KG1 (cell line): ENCODE data around the gene RASGRF2.
"Not testable (repeated sequence)": the region's sequence is repeated elsewhere in the genome, so short reads cannot be mapped to it uniquely, and the experiment has no call there.

ENCODE experiments used
- DNase-seq: peaks from one replicate; lab custom pipeline; 2025; lab: John Stamatoyannopoulos, UW

The RASGRF2 gene

DNA sequence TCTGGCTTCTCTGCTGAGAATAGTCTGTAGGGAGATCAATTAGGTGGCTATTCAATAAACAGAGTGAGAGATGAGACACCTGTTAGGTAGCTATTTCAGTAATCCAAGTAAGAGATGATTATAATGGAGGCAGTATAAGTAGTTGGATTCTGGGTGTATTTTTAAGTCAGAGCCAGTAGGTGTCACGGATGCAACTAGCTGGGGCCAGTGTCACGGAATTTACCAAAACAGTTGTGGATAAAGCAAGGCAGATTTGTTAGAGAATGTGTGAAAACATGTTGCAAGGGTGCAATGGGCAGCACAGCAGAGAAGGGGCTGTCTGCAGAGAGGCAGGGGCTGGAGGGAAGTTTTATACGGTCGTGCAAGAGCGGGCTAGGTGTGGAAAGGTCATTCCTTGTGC lies 114.9 kb downstream of the RASGRF2 start:
- DNase-seq: no peak

DNA sequence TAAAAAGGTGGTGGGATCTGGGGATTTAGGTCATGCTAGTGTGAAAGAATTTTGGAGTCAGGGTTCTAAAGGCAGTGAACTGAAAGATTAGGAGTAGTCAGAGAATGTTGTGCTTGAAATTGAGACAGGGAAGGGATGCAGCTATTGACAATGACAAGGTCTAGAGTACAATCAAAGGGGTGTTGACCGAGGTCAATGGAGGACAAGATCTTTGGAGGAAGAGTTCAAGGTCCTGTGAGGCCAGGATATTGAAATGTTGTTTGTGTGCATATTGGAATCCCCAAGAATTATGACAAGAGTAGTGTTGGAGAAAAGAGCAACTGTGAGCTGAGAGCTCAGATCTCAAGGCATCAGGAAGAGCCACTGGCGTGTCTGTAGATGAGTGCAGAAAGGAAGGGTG lies 116.9 kb downstream of the RASGRF2 start:
- no peak for DNase-seq

DNA sequence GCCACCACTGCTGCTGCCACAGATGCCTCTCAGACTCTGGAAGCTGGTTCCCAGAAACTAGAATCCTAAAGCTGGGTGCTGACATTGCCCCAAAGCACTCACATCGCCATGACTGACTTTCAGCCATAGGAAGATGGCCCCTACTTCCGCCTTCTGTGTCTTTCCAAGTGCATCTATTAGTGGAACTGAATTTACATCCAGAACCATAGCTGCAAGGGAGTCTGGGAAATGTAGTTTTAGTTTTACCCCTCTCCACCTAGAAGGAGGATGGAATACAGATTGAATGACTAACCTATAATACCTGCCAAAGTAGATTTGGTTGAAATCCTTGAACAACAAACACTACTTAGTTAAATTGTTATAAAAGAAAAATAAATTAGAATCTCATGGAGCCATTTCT lies 118.8 kb downstream of the RASGRF2 start:
- no peak for DNase-seq

DNA sequence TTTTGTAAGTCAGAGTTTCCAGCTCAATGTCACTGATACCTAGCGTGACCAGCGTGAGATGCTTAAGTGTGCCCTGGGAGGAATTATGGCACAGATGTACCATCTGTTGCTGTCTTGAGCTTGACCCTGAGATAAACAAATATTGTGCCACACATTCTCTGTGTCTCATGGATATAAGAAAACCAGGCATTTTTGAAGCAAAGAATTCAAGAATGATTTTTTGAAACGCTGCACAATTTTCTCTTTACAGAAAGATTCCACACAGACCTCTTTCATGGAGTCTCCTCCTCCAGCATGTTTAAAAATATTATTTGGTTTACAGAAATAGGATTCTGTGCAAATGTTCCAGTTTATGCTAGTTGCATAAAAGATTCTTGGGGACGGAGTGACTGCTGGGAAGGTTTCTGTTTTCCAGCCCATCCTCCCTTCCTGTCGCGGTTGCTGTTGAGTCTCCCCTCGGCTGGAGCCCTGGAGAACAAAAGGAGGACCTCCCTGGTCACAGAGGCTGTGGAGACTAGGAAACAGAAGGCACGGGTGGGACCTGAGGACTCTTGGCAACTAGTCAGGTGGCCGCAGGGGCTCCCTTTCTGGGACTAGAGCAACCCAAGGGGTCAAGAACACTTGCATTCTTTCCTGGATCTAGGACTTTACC lies 120.8 kb downstream of the RASGRF2 start:
- DNase-seq: no peak

DNA sequence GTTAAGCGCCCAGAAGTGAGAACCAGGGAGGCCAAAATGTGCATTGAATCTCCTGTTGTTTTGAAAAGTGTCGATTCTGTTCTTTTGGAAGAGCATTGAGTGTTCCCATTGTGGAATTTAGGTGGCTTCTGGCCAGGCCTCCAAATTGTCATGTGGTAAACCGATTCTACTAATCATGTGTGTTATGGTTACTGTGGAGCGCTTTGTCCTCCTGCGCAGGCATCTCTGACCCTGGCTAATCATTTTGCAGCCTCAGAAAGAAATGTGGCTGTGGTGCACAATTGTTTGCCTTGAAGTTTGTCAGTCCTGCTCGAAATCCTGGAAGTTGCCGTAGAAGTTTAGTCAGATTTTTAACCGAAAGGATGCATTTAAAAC lies 121.3 kb downstream of the RASGRF2 start:
- no peak for DNase-seq

DNA sequence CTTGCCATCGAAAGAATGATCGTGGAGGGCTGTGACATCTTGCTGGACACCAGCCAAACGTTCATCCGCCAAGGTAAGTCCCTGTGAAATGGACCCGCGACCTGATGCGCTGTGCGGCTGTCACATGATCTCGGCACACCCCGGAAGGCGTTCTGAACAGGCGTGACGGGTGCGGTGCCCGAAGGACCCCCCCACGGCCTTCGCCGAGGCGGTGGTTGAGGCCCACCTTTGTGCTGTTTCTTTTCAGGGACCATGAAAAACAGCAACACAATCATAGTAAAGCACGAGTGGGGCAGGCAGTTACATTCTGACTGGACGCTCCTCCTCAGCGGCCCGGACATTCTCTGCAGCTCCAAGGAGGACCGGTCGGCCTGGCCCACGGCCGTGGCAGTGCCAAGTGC lies 126.7 kb downstream of the RASGRF2 start:
- no peak for DNase-seq

DNA sequence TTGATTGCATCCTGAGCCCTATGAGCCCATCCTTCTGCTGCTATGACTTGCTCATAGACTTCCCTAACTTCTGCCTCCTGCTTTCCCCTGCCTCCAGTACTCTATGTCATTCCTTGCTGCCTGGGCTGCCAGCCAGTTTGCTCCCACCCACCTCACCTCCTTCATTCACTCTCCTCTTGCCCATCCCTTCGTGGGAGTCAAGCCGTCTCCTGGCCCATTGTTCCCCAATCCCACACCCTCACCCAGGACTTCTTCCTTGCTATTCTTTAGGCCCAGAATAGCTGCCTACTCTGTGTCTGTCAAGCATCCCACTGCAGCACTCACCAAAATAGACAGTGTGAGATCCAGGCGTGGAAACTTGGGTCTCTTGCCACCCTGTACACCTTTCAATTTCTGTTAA lies 131.0 kb downstream of the RASGRF2 start:
- DNase-seq: no peak

DNA sequence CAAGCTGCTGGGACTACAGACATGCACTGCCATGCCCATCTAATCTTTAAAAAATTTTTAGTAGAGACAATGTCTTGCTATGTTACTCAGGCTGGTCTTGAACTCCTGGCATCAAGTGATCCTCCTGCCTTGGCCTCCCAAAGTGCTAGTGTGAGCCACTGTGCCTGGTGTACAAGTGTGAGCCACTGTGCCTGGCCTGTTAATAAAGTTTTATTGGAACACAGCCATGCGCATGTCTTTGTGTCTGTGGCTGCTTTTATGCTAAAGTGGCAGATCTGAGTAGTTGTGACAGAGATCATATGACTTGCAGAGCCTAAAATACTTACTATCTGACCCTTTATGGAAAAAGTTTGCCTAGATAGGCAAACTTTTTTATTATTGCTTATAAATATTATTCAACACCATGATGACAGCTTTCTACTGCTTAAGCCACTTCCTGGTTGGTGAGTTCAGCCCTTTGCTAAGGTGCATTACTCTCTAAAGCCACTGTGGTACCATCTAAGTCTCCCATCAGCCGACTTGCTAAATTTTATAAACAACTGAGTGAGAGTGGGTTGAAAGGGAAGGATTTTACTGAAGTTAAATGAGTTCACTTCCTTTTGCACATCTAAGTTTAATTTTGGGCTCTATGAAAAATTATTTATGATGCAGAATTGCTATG lies 133.5 kb downstream of the RASGRF2 start:
- DNase-seq: no peak

DNA sequence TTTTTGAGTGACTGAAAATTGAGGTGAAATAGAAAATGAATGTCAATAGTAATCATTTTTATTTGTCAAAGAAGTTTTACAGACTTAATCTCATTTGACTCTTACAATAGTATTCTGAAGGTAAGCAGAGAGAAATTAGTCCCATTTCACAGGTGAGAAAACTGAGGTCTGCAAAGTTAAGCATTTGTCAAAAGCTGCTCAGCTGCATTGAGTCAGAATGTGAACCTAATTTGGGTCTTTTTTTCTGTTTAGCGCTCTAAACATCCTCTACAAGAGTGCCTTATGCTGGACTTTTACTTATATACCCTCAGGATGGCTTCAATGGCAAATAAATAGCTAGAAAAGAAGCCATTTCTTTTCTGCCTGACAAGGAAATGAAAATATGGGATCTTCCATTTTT lies 135.7 kb downstream of the RASGRF2 start:
- DNase-seq: no peak

DNA sequence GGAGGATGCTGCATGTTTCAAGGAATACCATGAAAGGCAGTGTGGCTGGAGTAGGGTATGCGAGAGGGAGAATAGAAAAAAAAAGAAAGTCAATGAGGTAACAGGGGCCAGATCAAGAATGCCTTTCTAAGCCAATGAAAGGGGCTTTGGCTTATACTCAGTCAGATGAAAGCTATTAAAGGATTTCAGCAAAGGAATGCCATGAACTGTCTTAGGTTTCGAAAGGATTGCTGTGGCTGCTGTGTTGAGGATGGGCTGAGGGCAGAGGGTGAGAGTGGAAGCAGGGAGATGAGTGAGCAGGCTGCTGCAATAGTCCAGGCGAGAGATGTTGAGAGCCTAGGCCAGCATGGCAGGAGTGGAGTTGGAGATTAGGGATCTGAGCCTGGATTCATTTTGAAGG lies 137.6 kb downstream of the RASGRF2 start:
- no peak for DNase-seq

DNA sequence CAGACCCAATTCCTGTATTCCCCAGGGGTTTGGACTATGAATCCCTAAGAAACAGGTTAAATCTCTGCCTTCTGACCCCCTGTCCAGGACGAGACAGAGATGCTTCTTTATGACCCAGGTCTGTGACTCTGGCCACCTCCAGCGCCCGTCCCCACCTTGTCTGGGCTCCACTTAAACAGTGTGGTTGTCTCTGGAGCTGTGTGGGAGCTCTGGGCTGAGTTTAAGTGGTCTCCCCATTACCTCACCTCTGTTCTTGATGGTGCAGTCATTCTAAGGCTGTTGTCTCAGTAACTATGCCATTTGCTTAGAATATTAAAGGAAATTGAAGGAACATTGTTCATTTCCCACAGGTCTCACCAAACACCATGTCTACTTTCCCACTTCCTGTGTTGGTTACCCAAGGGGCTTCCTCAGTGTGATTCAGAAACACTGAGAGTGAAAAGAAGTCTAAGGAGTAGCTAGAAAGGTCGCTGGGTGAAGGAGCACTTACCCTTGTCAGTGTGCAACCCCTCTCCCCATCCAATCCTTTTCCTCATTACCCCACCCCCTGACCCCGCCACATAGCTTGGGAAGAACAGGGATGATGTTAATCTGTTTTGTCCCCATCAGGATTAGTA lies 145.2 kb downstream of the RASGRF2 start:
- DNase-seq: no peak

DNA sequence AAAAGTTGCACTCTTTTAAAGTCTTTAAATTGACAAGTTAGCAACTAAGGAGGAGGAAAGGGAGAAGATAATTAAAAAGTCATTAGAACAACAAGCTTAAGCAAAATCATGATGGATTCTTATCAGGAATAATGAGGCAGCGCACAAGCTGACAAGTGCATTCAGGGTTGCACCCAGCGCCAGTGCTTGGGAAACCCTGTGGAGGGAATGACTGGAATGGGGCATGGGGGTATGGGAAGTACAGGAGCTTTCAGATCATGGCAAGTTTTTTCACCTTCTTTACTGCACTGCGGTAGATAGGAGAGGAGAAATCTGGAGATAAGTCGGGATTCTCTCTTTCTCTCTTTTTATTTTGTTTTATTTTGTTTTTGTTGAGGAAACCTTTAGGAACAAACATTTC lies 155.1 kb downstream of the RASGRF2 start:
- no peak for DNase-seq

DNA sequence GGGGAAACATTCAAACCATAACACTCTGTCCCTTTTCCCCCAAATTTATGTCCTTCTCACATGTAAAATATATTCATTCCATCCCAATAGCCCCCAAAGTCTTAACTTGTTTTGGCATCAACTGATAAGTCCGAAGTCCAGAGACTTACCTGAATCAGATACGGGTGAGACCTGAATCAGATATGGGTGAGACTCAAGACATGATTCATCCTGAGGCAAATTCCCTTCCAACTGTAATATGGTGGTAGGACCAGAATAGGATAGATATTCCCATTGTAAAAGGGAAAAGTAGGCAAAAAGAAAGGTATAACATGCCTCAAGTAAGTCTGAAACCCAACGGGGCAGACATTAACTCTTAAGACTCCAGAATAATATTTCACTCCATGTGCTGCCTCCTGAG lies 157.4 kb downstream of the RASGRF2 start:
- DNase-seq: no peak

DNA sequence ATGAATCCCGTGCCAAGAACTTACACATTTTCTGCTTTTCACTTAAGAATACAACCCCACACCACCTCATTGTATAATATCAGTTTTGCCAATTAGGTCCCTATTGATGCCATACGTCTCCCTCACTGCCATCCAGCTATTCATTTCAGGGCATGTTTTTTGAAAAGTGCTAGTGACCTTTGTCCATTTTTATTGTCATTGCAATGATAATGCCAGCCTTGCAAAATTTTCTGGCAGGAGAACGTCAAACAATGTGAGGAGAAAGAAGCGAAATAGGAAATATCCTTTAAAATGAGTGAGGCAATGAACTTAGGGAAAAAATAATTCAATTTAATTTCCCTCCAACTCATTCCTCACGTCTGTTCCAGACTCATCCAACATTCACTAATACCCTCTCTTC lies 161.1 kb downstream of the RASGRF2 start:
- no peak for DNase-seq

DNA sequence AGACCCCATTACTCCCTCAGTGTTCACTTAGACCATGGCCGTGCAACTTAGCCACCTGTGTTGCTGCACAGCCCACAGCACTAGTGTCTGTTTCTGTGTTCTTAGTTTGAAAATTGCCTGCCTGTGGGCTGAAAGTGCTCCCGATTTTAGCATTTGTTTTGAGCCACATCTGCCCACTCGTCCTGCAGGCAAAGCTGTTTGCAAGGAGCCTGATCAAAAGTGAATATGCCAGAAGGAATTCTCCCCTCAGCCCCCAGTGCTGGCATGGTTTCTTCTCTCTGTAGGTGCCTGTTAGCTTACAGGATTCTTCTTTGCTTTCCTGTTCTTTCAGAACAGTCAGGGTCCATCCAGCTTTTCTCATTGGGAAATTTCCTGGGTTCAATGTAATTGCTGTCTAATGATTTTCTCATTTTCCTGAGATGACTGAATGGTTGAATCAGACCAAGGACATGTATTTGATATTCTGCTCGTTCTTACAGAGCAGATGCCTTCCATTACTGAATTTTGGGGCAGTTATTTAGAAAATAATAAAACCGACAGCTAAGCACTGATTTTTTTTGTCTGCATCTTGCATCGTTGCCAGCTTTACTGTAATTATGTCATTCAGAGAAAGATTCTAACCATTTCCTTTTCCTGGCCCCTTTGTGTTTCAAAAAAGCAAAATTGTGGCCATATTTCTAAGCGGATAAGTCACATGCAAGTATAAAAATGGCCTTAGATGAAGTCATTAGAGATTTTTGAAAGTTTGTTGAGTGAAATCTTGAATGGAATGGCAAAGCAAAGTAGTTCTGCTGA lies 161.9 kb downstream of the RASGRF2 start:
- DNase-seq: no peak

DNA sequence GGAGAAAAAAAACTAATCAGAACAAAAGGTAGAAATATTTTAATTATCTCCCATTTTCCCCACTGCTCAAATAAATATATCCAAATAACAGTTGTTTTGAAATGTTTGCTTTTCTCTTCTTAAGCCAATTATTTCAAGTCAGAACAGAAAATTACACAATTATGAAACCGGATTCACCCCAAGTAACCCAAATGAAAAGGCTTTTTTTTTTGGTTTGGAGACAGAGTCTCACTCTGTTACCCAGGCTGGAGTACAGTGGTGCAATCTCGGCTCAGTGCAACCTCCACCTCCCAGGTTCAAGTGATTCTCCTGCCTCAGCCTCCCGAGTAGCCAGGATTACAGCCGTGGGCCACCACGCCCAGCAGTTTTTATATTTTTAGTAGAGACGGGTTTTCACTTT lies 164.5 kb downstream of the RASGRF2 start:
- DNase-seq: not testable (repeated sequence)

DNA sequence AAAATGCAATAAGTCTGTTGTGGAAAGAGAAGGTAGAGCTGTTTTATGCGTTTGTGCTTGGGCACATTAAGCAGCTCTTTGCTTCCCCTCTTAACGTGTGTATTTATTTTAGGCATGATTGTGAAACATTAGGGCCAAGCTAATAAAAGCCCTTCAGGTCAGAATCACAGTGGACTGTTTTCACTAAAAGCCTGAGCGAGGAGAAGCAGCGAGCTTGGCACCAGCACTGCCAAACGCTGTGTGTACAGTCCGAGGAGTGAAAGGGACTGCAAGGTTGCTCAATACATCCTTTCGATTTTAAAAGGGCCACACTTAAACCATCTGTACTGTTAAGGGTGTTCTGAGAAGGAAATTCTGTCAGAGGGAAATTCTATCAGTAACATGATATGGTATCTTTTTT lies 165.8 kb downstream of the RASGRF2 start:
- DNase-seq: no peak

DNA sequence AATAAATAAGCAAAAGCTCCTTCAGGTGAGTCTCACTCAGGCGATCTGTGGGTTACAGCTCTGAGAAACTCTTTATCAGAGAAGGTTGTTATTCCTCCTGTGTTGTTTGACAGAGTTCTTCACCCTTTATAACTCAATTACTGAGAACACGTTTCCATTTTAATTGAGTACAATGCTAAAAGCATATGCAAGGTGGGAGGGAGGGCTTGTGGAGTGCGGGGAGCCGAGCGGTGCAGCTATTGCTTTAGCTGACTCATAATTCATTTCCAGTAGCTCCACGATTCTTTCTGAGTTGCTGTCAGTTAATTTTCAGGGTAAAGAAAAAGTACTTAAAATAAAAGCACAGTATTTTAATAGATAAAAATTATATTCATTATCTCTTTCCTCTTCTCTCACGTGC lies 168.3 kb downstream of the RASGRF2 start:
- no peak for DNase-seq

DNA sequence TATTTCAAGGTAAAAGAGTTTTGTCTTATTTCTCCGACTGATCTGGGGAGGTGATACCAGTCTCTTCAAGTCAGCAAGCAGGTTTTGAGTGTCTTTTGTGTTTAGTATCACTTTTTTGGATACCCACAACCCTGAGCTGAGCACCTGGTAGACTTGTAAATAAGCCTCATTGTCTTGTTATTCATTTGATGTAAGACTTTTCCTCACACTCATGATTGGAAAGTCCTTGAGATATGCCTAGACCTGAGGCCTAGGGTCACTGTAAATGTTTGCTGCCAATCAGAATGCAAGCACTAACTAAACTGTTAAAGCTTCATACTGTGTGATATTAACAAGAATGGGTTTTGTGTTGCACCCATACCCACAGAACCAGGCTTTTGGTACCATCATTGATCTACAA lies 172.2 kb downstream of the RASGRF2 start:
- DNase-seq: no peak

DNA sequence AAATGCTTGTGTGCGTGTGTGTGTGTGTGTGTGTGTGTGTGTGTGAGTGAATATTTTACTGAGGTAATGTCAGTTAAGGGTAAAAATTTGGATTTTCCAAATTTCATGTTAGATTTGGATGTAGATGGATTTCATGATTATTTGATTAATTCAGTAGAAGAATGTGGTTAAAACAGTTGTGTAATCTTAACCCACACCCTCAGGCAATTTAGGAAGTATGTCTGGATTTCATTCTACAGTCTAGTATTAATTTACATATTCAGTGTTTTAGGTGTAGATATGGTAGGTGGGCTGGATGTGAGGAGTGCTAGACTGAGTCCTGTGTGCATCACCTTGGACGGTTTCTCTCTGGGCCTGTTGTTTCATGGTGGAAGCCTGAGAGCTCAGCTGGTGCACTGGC lies 173.9 kb downstream of the RASGRF2 start:
- DNase-seq: no peak

DNA sequence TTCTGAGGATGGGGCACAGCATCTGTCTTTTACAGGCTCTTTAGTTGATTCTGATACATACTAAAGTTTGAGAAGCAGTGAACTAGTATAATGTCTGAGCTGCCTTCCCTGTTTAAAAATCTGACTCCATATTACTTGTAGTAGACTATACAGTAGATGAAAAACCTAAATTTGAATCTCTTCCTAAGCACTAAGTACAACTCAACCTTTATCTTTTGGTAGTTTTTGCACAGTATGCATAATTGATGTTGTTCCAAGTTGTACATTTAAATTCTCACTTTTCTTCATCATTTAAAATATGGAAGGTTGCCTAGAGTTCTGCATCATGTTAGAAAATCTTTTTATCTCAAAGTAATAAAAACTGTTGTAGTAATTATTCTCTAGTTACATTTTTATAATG lies 174.4 kb downstream of the RASGRF2 start:
- DNase-seq: no peak

DNA sequence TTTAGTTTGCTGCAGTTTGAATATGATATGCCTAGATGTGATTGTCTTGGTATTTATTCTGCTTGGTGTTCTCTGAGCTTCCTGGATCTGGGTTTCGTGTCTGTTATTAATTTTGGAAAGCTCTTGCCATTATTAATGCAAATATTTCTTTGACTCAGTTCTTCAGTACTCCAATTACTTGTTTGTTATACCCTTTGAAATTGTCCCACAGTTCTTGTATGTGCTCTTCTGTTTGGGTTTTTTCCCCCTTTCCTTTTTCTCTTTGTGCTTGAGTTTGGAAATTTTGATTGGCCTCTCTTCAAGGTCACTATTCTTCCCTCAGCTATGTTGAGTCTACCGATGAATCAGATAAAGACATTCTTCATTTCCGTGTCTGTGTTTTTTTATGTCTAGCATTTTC lies 176.4 kb downstream of the RASGRF2 start:
- no peak for DNase-seq

DNA sequence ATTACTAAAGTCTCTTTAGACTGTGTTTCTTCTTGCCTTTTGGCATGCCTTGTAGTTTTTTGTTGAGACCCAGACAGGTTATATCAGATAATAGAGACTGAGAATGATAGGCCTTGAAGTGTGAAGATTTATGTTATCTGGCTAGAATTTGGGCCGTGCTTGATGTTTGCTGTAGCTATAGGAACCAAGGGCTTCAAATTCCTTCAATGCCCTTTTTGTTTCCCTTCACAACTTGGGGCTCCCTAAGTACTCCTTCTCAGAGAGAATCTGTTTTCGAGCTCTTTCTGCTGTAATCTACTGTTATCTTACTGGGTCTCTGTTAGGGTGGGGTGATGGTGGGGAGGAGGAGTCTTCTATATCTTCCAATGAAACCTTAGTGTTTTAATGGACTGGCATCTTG lies 177.7 kb downstream of the RASGRF2 start:
- DNase-seq: no peak
